GM21526 (cell line): ENCODE measurements around the gene KCND3.

Experiments
- ATAC-seq: cut with Tn5 transposase; IDR thresholded peaks from one replicate; pipeline ENCODE4 v1.9.1; 2021; ENCODE audit warnings: moderate library complexity; ENCODE audit not compliant: unreplicated experiment, low FRiP score

The KCND3 gene

GRCh38 chr1:111923766-111924165, 65.7 kb downstream of the KCND3 start:
- no peak for ATAC-seq

- no peak for ATAC-seq
Measured at GRCh38 chr1:111921948-111922347, 67.5 kb downstream of the KCND3 start.

GRCh38 chr1:111920221-111921024, 69.0 kb downstream of the KCND3 start:
- no peak for ATAC-seq

GRCh38 chr1:111911776-111912515, 77.5 kb downstream of the KCND3 start:
- ATAC-seq = no peak

- no peak for ATAC-seq
Measured at GRCh38 chr1:111911061-111911460, 78.4 kb downstream of the KCND3 start.

- ATAC-seq = no peak
Measured at GRCh38 chr1:111909030-111909429, 80.4 kb downstream of the KCND3 start.

GRCh38 chr1:111908011-111908621, 81.4 kb downstream of the KCND3 start:
- no peak for ATAC-seq

GRCh38 chr1:111907321-111907720, 82.1 kb downstream of the KCND3 start:
- no peak for ATAC-seq

GRCh38 chr1:111906816-111907215, 82.7 kb downstream of the KCND3 start:
- ATAC-seq = no peak

GRCh38 chr1:111906111-111906510, 83.4 kb downstream of the KCND3 start:
- no peak for ATAC-seq

GRCh38 chr1:111904478-111905218, 84.8 kb downstream of the KCND3 start:
- ATAC-seq = no peak

- no peak for ATAC-seq
Measured at GRCh38 chr1:111903871-111904449, 85.5 kb downstream of the KCND3 start.

GRCh38 chr1:111903148-111903870, 86.2 kb downstream of the KCND3 start:
- ATAC-seq = no peak

- no peak for ATAC-seq
Measured at GRCh38 chr1:111895469-111895868, 94.0 kb downstream of the KCND3 start.

GRCh38 chr1:111895017-111895416, 94.5 kb downstream of the KCND3 start:
- ATAC-seq = no peak

GRCh38 chr1:111894497-111894896, 95.0 kb downstream of the KCND3 start:
- ATAC-seq = no peak

GRCh38 chr1:111891566-111891965, 97.9 kb downstream of the KCND3 start:
- no peak for ATAC-seq

GRCh38 chr1:111888740-111889376, 100.6 kb downstream of the KCND3 start:
- no peak for ATAC-seq

GRCh38 chr1:111887875-111888274, 101.6 kb downstream of the KCND3 start:
- ATAC-seq = no peak
